ENCODE data around the gene MANSC1. TPM values are rescaled to one million over a fixed set of nuclear protein-coding genes. Genes with fewer than 3 reads are reported as not detected.

The MANSC1 gene
- total and polyA plus RNA-seq, 2 of the 13 experiments (the other 11 are each of a cell fraction or from before 2014, with no cell fraction given): 1.9 to 4.2 TPM

DNA sequence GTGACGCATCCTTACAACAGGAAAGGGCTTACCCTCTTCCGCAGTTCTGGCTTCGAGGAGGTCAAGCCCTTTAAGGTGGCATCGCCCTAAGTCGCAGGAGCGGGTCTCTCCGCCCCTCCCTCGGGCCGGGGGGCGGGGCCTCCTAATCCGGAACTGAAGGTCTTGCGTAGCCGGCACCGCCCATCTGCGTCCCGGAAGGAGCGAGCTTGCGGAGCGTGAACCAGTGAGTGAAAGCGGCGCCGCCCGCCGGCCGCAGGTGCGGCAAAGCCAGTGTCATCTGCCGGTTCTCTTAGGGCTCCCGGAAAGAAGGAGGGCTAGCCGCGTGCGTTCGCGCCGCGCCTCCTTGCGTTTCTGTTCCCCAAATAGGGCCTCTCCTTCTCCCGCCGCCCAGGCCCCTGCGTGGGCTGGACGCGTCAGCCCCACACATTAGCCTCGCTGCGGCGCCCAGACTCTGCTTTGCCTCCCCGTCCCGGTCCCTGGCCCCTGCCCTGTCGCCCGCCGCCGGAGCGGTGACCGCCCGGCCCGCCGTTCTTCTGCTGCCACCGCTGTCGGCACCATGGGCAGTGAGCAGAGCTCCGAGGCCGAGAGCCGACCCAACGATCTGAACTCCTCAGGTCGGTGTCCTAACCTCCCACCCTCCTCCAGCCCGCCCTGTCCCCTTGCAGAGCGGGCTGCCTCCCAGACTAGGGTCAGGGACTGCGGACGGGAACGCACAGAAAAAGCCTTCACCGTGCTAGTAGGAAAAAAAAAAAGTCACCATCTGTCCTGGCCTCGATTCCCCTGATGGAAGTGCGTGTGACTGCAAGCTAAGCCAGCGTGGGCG, 7.1 kb upstream of the MANSC1 start, which contains the start of gene BORCS5 (continued):
- TF ChIP-seq NFRKB (IDR thresholded peaks at IDR 0.05) (no peak), ZNF251 (CRISPR knock-in tag; IDR thresholded peaks at IDR 0.05) (no peak), PRDM4 (CRISPR knock-in tag; IDR thresholded peaks at IDR 0.05; ENCODE audit: borderline replicate concordance) (no peak), SP4 (CRISPR knock-in tag; IDR thresholded peaks at IDR 0.05) (peak; percentile 81), NFE2 (CRISPR knock-in tag; IDR thresholded peaks at IDR 0.05) (no peak), ZZZ3 (CRISPR knock-in tag; IDR thresholded peaks at IDR 0.05; ENCODE audit: borderline replicate concordance) (no peak), ZNF570 (CRISPR knock-in tag; IDR thresholded peaks at IDR 0.05; ENCODE audit: borderline replicate concordance) (0 out of 2 replicates have a peak, but pooled peaks have one; percentile 31), DNMT3B (CRISPR knock-in tag; conservative IDR thresholded peaks at IDR 0.05) (0 out of 2 replicates have a peak, but pooled peaks have one; percentile 54), TBL1XR1 (IDR thresholded peaks at IDR 0.05; ENCODE audit: borderline replicate concordance, low read length, partially characterized antibody) (no peak), GATAD2A (CRISPR knock-in tag; IDR thresholded peaks at IDR 0.05) (no peak), ZFP1 (CRISPR knock-in tag; IDR thresholded peaks at IDR 0.05) (no peak), ZNF354B (CRISPR knock-in tag; IDR thresholded peaks at IDR 0.05) (no peak), HOMEZ (CRISPR knock-in tag; IDR thresholded peaks at IDR 0.05; ENCODE audit: low read depth) (no peak; the same call in 1 of the 2 replicates), RFXAP (CRISPR knock-in tag; IDR thresholded peaks at IDR 0.05; ENCODE audit: borderline replicate concordance) (no peak), U2AF2 (IDR thresholded peaks at IDR 0.05; ENCODE audit: low read depth, low read length) (no peak), MIER3 (CRISPR knock-in tag; IDR thresholded peaks at IDR 0.05; ENCODE audit: borderline replicate concordance) (peak; percentile 69; the same call in 1 of the 2 replicates)
- TF ChIP-seq, protein P1, sequence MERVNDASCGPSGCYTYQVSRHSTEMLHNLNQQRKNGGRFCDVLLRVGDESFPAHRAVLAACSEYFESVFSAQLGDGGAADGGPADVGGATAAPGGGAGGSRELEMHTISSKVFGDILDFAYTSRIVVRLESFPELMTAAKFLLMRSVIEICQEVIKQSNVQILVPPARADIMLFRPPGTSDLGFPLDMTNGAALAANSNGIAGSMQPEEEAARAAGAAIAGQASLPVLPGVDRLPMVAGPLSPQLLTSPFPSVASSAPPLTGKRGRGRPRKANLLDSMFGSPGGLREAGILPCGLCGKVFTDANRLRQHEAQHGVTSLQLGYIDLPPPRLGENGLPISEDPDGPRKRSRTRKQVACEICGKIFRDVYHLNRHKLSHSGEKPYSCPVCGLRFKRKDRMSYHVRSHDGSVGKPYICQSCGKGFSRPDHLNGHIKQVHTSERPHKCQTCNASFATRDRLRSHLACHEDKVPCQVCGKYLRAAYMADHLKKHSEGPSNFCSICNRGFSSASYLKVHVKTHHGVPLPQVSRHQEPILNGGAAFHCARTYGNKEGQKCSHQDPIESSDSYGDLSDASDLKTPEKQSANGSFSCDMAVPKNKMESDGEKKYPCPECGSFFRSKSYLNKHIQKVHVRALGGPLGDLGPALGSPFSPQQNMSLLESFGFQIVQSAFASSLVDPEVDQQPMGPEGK (CRISPR knock-in tag; IDR thresholded peaks at IDR 0.05): peak; percentile 70
- TF ChIP-seq, protein P2, sequence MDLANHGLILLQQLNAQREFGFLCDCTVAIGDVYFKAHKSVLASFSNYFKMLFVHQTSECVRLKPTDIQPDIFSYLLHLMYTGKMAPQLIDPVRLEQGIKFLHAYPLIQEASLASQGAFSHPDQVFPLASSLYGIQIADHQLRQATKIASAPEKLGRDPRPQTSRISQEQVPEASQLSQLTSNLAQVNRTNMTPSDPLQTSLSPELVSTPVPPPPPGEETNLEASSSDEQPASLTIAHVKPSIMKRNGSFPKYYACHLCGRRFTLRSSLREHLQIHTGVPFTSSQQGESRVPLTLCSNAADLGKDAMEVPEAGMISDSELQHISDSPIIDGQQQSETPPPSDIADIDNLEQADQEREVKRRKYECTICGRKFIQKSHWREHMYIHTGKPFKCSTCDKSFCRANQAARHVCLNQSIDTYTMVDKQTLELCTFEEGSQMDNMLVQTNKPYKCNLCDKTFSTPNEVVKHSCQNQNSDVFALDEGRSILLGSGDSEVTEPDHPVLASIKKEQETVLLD (CRISPR knock-in tag; IDR thresholded peaks at IDR 0.05; ENCODE audit: low read depth): peak; percentile 48; the same call in 1 of the 2 replicates
- TF ChIP-seq, protein P3, sequence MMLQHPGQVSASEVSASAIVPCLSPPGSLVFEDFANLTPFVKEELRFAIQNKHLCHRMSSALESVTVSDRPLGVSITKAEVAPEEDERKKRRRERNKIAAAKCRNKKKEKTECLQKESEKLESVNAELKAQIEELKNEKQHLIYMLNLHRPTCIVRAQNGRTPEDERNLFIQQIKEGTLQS (CRISPR knock-in tag; IDR thresholded peaks at IDR 0.05): no peak
- TF ChIP-seq, protein P4, sequence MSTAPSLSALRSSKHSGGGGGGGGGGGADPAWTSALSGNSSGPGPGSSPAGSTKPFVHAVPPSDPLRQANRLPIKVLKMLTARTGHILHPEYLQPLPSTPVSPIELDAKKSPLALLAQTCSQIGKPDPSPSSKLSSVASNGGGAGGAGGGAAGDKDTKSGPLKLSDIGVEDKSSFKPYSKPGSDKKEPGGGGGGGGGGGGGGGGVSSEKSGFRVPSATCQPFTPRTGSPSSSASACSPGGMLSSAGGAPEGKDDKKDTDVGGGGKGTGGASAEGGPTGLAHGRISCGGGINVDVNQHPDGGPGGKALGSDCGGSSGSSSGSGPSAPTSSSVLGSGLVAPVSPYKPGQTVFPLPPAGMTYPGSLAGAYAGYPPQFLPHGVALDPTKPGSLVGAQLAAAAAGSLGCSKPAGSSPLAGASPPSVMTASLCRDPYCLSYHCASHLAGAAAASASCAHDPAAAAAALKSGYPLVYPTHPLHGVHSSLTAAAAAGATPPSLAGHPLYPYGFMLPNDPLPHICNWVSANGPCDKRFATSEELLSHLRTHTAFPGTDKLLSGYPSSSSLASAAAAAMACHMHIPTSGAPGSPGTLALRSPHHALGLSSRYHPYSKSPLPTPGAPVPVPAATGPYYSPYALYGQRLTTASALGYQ (CRISPR knock-in tag; IDR thresholded peaks at IDR 0.05): no peak; the same call in 1 of the 2 replicates

All from HepG2 (cell line).